NCI-H69 (cell line): ENCODE measurements around the gene LRSAM1.

Source experiments
- DNase-seq: peaks from one replicate; lab custom pipeline; 2025; lab: John Stamatoyannopoulos, UW

The LRSAM1 gene

DNA sequence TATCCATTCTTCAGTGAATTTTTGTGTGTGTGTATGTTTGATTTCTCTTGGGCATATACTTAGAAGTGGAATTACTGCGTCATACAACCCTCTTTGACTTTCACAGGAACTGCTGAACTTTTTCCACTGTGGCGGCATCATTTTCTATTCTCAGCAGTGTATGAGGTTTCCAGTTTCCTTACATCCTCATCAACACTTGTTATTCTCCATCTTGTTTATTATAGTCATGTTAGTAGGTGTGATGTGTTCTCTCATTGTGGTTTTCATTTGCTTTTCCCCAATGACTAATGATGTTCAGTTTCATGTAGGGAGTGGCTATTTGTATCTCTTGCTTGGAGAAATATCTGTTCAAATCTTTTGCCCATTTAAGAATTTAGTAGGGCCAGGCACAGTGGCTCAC lies 24.6 kb upstream of the LRSAM1 start:
- DNase-seq = no peak

- DNase-seq = no peak
These were observed 23.0 kb upstream of the LRSAM1 start for GRCh38 chr9:127428348-127428747.

DNA sequence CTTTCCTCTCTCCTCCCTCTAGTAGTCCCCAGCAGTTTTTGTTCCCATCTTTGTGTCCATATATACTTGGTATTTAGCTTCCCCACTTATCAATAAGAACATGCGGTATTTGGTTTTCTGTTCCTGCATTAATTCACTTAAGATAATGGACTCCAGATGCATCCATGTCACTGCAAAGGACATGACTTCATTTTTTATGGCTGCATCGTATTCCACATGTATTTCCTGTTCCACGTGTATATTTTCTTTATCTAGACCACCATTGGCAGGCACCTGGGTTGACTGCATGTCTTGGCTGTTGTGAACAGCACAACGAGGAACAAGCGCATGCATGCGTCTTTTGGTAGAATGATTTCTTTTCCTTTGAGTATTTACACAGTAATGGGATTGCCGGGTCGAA lies 20.9 kb upstream of the LRSAM1 start:
- DNase-seq = no peak

DNA sequence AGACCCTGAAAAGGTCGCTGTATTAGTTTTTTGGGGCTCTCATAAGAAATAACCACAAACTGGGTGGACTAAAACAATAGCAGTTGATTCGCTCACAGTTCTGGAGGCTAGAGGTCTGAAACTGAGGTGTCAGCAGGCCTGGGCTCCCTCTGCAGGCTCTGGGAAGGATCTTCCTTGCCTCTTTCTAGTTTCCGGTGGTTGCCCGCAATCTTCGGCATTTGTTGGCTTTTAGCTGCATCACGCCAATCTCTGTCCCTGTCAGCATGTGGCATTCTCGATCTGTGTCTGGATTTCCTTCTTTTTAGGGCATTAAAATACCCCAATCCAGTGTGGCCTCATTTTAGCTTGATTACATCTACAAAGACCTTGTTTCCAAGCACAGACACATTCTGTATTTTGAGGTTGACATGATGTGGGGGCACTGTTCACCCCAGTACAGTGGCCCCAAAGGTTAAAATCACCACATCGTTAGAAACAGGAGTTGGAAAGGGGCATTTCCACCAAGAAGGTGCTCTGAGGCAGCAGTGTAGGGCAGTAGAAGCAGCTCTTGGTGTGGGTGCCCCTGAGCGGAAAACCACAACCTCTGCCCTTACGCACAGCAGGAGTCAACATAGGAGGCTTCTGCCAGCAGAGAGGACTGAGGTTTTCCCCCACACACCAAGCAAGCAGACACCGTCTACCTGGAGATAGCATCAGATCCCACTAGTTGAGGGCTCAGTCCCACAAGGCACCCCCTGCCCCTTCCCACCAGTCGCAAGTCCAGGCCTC lies 13.6 kb upstream of the LRSAM1 start:
- no peak for DNase-seq

DNA sequence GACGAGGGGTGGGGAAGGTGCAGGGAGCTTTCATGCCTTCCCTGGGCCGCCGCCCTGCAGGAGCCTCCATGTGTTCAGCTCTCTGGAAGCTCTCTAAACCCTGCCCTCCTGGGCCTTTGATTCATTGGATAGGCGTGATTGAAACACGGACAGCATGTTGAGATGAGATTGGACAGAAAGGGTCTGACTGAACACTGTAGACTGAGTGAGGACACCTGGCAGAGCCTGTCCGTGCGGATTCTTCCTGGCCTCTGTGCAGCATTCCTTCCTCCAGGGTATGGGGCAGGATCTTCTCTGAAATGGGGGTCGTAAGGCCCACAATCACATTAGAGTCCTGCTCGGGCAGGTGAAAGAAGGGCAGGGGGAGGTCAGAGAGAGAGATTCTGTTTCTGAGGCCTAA lies 12.9 kb upstream of the LRSAM1 start:
- DNase-seq = no peak

DNA sequence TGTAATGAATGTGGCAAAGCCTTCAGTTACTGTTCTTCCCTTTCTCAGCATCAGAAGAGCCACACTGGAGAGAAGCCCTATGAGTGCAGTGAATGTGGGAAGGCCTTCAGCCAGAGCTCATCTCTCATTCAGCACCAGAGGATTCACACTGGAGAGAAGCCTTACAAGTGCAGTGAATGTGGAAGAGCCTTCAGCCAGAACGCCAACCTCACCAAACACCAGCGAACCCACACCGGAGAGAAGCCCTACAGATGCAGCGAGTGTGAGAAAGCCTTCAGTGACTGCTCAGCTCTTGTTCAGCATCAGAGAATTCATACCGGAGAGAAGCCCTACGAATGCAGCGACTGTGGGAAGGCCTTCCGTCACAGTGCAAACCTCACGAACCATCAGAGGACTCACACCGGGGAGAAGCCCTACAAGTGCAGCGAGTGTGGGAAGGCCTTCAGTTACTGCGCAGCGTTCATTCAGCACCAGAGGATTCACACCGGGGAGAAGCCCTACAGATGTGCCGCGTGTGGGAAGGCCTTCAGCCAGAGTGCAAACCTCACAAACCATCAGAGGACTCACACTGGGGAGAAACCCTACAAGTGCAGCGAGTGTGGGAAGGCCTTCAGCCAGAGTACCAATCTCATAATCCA lies 6.9 kb upstream of the LRSAM1 start:
- DNase-seq = no peak

GRCh38 chr9:127444921-127445850 lies 6.1 kb upstream of the LRSAM1 start:
- no peak for DNase-seq

DNA sequence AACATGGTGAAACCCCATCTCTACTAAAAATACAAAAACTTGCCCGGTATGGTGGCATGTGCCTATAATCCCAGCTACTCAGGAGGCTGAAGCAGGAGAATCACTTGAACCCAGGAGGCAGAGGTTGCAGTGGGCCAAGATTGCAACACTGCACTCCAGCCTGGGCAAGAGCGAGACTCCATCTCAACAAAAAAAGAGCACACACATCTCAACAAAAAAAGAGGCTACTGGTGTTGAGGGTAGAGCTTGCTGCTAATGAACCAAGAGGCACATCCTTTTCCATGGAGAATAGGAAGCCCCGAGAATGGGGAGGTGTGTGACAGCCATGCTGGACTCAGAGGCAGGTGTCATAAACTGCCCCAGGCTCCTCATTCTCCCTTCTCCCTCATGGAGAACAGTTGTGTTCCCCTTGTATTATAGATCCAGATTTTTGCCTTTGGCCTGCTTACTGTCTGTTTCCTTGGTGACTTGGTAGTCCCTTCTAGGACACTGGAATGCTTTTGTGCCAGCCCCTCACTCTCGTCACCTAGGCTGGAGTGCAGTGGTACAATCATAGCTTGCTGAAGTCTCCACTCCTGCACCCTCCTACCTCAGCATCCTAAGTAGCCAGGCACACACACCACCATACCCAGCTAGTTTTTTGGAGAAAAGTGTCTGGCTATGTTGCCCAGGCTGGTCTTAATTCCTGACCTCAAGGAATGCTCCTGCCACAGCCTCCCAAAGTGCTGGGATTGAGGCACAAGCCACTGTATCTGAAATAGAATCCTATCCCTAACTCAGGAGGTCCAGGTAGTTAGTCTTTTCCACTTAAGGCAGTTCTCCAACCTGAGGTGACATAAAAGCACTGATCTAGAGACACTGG lies 5.2 kb upstream of the LRSAM1 start:
- DNase-seq = peak; percentile 26

GRCh38 chr9:127446713-127447415 lies 4.4 kb upstream of the LRSAM1 start:
- DNase-seq = peak; percentile 32

- no peak for DNase-seq
These were observed 3.7 kb upstream of the LRSAM1 start for GRCh38 chr9:127447416-127448111.

DNA sequence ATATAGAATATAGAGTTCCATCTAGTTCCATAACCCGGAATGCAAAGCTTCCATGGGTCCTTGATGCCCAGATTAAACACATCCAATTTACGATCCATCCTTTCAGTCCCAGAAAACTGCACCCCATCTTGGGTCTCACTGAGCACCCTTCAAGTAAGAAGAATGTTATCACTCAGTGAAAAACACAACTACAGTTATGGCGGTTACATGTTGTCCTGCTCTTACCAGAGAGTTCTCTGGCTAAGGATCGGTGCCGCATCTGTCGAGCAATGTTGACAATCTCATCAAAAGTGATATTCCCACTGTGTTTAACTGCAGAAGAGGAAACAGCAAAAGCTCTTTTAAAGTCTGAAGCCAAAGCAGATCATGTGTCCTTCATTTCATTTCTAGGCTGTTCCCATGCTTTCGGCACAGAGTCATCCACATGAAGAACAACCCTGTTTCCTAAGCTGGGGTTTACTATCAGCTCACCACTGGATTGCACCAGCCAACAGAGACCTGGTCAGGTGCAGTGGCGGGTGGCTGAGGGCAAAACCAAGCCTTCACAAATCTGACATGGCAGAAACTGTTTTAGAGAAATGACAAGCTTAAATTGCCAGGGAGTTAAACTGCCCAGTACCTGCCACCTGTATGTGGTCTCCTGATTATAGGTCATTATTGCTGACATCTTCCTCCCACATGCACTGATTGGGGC lies 3.1 kb upstream of the LRSAM1 start:
- peak; percentile 36 for DNase-seq

DNA sequence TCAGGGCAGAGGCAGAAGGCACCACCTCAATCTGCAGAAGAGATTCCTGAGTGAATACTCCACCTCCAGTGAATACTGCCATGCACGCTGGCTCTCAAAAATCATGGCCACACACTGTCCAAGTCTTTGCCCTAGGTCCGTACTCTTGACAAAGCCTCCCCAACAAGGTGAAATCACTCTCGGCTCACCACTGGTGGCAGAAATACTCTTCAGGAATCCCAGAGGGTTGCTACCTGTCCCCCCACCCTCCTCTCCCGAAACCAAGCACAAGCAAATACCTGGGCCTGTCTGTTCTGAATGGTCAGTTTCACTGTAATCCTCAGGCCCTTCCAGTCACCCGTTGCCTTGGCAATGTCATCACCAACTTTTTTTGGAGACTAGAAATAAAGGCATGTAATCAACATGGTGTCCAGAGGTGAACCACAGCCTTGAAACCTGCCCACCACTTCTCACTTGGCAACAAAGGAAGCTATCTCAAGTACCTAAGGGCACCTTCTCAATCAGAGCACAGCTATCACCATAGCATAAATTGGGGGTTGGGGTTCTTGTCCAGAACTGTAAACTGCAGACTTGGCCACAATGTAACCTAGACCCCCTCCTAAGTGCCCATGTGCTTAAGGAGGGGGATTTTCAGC lies 1.9 kb upstream of the LRSAM1 start:
- peak; percentile 31 for DNase-seq

GRCh38 chr9:127450243-127450760 lies 1.0 kb upstream of the LRSAM1 start:
- peak; percentile 56 for DNase-seq

DNA sequence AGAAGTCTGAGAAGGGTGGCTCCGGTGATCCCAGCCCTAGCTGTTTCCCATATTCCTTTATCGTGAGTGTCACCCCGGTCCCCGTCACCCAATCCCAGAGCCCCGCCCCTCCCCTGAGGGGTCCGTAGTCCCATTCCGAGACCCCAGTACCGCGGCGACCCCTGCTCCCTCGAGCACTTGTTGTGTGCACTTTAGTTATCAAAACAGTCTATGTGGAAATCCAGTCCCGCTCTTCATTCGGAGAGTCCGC lies 223 bp downstream of the LRSAM1 start:
- DNase-seq = no peak

DNA sequence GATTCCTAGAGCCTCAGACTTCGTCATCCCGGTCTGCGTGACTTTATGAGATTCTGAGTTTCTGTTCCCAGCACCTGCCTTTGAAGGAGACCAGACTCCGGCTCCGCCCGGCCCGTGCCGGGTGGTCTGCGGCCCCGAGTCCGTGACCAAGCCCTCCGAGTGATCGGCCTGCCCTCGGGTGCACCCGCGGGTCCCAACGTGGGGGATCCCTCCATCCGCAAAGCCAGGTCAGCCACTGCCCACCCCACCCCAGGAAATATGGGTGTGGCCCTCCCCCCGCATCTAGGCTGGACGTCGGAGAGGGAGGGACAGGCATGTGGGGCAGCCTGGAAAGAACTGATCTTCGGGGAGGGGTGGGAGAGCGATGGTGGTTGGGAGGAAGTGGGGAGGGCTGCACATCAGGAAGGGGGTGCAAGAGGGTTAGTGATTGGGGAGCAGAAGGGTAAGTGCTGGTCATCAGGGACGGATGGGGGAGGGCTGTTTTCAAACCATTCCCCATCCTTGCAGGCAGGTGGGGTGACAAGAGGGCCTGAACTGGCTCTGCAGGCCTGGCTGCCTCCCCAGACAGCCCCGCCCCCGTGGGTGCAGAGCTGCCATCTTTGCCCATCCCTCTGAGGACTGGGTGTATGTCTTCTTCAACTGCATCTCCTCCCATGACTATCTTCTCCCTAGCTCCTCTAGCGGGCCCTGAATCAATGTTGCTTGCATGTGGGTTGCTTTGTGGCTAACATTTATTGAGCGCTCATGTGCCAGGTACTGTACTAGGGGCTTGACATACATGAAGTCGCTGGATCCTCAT lies 747 bp downstream of the LRSAM1 start:
- DNase-seq = peak; percentile 69

DNA sequence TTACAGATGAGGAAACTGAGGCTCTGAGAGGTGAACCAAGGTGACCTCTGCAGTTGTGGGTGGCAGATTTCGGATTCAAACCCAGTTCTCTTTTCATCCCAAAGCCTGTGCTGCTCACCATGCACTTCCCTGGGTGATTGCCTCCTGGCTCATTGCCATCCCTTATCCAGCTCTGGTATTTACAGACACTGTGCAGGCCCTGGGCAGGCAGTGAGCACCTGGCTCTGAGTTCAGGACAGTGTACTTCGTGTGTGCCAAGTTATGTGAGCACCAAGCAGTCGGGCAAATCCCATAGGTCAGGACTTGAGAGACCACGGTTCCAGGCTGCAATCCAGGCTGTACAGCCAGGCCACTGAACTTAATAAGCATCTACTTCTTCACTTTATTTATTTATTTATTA lies 1.4 kb downstream of the LRSAM1 start:
- peak; percentile 75 for DNase-seq

DNA sequence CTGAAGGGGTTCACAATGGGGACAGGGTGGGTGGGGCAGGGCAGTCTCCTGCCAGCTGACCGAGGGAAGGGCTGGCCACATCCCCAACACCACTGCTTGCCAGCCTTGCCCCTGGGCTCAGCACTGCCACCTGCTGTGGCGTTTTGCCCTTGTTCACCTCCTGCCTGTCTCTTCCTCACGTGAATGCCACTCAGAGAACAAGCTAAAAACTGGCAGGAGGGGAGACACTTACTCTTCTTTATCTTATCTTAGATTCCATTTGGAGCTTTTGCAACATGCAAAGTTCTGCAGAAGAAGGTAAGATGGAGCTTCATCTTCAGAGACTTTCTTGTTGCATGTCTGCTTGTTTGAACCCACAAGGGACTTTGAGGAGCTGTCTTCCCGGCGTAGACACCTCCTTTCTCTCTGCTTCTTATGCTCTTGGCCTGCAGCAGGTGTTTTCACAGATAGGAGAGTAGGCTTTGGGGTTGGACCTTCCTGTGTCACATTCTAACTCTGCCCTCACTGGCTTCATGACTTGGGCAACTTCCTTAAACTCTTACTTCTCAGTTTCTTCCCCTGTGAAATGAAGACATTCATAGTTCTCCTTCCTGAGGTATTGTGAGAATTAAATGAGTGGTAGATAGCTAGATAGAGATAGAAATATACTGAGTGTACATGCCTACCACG lies 4.1 kb downstream of the LRSAM1 start:
- DNase-seq = peak; percentile 27
